ENCODE measurements around the gene ETDC. TPM values are rescaled to one million over a fixed set of nuclear protein-coding genes. Genes with fewer than 3 reads are reported as not detected.
"Not testable (repeated sequence)": the region's sequence is repeated elsewhere in the genome, so short reads cannot be mapped to it uniquely, and the experiment has no call there.

The ETDC gene
- total RNA-seq, 1 donor from 2014 or later = not detected

DNA sequence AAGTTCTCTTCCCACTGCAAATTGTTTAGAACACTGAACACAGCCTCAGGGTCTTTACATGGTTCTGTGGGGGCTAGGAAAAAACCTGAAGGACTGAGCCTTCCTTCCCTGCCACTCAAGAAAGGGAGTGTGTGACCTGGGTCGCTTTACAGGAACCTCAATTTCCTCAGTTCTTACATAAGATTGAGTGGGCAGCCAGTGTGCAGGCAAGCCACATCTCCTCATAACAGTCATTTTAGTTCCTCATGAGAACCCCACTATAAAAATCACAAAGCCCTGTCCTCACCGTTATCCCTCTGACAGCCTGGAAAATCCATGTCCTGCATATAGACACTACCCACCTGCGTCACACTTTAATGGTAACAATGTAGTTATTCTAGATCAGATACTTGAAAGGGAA lies 2.1 kb upstream of the ETDC start:
- Mint-ChIP-seq H3K36me3 (ENCODE audit: low read depth) (no peaks in the 10 kb centered on the region), H3K27ac (ENCODE audit: unreplicated experiment) (no peak overlapping the region), H3K27me3 (ENCODE audit: low read depth) (no peaks in the 10 kb centered on the region), H3K4me1 (ENCODE audit: low read depth) (no peaks in the 10 kb centered on the region), H3K4me3 (ENCODE audit: unreplicated experiment) (no peak overlapping the region), H3K9me3 (ENCODE audit: low read depth) (peaks cover 13% of the 10 kb centered on the region)
- DNase-seq (ENCODE audit: low spot score) = no peak
- TF ChIP-seq, protein P1, sequence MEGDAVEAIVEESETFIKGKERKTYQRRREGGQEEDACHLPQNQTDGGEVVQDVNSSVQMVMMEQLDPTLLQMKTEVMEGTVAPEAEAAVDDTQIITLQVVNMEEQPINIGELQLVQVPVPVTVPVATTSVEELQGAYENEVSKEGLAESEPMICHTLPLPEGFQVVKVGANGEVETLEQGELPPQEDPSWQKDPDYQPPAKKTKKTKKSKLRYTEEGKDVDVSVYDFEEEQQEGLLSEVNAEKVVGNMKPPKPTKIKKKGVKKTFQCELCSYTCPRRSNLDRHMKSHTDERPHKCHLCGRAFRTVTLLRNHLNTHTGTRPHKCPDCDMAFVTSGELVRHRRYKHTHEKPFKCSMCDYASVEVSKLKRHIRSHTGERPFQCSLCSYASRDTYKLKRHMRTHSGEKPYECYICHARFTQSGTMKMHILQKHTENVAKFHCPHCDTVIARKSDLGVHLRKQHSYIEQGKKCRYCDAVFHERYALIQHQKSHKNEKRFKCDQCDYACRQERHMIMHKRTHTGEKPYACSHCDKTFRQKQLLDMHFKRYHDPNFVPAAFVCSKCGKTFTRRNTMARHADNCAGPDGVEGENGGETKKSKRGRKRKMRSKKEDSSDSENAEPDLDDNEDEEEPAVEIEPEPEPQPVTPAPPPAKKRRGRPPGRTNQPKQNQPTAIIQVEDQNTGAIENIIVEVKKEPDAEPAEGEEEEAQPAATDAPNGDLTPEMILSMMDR (IDR thresholded peaks at IDR 0.05) = no peak

DNA sequence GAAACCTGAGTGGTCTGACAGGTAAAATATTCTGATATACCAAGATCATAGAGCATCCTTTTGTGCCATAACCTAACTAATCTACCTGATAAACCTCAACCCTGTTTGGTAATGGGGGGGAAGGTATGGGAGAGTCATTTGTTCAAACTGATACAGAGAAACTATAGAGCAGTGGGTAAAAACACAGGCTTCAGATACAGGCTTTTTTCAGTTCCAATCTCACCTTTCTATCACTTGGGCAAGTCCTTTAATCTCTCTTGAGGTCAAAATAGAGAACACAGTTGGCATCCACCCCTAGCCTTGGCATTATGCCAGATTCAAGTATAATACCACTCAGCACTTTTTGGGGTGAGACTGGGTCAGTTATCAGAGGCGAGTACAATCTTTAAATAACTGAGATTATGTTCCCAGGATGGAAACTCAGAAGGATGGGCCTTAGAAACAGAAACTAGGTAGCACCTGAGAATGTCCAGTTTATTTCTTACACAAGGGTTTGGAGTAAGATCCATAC lies 880 bp upstream of the ETDC start:
- no peak for DNase-seq (ENCODE audit: low spot score)
- H3K9me3 Mint-ChIP-seq (ENCODE audit: low read depth) = peaks cover 24% of the 10 kb centered on the region
- H3K27ac Mint-ChIP-seq (ENCODE audit: unreplicated experiment) = no peak overlapping the region
- TF ChIP-seq, protein P1 (IDR thresholded peaks at IDR 0.05) = no peak
- H3K4me3 Mint-ChIP-seq (ENCODE audit: unreplicated experiment) = no peak overlapping the region
- no peaks in the 10 kb centered on the region for H3K4me1 Mint-ChIP-seq (ENCODE audit: low read depth)
- no peaks in the 10 kb centered on the region for H3K36me3 Mint-ChIP-seq (ENCODE audit: low read depth)
- no peaks in the 10 kb centered on the region for H3K27me3 Mint-ChIP-seq (ENCODE audit: low read depth)

DNA sequence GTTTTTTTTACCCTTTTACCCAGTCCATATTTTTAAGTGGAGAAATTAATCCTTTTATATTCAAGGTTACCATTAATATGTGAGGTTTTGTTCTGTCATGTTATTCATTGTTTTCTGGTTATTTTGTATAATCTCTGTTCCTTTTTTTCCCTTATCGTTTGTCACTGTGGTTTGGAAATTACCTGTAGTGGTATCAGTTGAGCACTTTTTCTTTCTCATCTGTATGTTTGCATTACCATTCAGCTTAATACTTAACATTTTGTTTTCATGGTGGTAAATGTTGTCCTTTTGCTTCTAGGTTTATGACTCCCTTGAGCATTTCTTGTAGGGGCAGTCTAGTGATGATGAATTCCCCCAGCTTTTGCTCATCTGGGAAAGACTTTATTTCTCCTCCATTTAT lies 6.6 kb downstream of the ETDC start:
- Mint-ChIP-seq H3K4me1 (ENCODE audit: low read depth) (no peaks in the 10 kb centered on the region), H3K27me3 (ENCODE audit: low read depth) (no peaks in the 10 kb centered on the region), H3K4me3 (ENCODE audit: unreplicated experiment) (no peak overlapping the region), H3K9me3 (ENCODE audit: low read depth) (peaks cover 60% of the 10 kb centered on the region), H3K27ac (ENCODE audit: unreplicated experiment) (no peak overlapping the region), H3K36me3 (ENCODE audit: low read depth) (peaks cover 10% of the 10 kb centered on the region)
- TF ChIP-seq, protein P1 (IDR thresholded peaks at IDR 0.05) = no peak
- DNase-seq (ENCODE audit: low spot score) = no peak

DNA sequence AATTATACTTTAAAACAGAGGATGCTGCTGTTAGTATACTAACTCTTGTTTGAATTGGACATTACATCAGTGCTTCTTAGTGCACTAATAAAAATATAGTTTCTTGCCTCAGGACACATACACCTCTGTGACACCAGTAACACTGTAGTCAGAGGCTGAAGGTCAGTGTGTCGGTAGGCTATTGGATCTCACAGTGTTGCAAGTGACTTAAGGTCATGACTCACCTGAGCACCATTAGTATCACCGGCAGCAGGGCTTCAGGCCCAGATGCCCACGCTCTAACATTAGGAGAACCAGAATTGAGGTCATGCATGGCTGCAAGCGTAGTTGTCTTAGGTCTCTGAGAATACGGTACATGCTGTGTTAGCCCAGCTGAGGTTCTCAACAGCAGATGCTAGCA lies 15.2 kb downstream of the ETDC start:
- H3K4me1 Mint-ChIP-seq (ENCODE audit: low read depth) = peaks cover 2% of the 10 kb centered on the region
- peaks cover 4% of the 10 kb centered on the region for H3K36me3 Mint-ChIP-seq (ENCODE audit: low read depth)
- H3K27ac Mint-ChIP-seq (ENCODE audit: unreplicated experiment) = no peak overlapping the region

DNA sequence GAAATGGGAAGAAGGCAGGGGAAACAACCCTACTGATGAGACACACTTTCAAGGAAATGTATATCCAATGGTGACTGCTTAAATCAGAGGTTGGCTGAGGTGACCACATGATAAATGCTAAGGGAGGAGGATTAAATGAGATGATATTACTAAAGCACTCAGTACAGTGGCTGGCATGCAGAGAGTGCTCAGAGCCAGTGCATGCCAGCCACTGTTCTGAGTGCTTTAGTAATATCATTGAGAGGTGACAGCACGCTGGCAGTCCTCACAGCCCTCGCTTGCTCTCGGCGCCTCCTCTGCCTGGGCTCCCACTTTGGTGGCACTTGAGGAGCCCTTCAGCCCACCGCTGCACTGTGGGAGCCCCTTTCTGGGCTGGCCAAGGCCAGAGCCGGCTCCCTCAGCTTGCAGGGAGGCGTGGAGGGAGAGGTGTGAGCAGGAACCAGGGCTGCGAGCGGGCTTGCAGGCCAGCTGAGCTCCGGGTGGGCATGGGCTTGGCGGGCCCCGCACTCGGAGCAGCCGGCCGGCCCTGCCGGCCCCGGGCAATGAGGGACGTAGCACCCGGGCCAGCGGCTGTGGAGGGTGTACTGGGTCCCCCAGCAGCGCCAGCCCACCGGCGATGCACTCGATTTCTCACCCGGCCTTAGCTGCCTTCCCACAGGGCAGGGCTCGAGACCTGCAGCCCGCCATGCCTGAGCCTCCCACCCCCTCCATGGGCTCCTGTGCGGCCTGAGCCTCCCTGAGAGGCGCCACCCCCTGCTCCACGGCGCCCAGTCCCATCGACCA lies 15.9 kb downstream of the ETDC start:
- not testable (repeated sequence) for H3K27me3 Mint-ChIP-seq (ENCODE audit: low read depth); H3K4me1 Mint-ChIP-seq (ENCODE audit: low read depth); H3K4me3 Mint-ChIP-seq (ENCODE audit: unreplicated experiment); H3K36me3 Mint-ChIP-seq (ENCODE audit: low read depth); H3K27ac Mint-ChIP-seq (ENCODE audit: unreplicated experiment); DNase-seq (ENCODE audit: low spot score)
- H3K9me3 Mint-ChIP-seq (ENCODE audit: low read depth) = peaks cover 20% of the 10 kb centered on the region

More for the DNA sequence above, 15.2 kb downstream of the ETDC start:
- TF ChIP-seq, protein P1 (IDR thresholded peaks at IDR 0.05) = no peak
- Mint-ChIP-seq H3K4me3 (ENCODE audit: unreplicated experiment) (no peak overlapping the region), H3K27me3 (ENCODE audit: low read depth) (no peaks in the 10 kb centered on the region), H3K9me3 (ENCODE audit: low read depth) (peaks cover 20% of the 10 kb centered on the region)
- DNase-seq (ENCODE audit: low spot score) = no peak

DNA sequence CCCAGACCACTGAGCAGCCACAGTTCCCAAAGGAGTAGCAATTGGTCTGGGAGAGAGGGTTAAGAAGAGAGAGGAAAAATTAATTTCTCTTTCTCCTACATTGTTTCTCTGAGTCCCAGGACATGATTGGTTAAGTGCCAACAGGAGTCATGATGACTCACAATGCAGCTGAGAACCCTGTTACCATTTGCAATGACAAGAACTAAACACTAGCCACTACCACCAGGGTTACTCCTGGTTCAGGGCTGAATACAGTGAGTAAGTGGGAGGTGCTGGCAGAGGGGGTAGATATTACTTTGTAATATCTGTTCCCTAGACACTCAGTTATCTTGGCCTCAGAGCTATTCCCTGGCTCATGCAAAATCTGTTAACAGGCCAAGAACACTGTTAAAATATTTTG lies 18.0 kb downstream of the ETDC start:
- H3K27ac Mint-ChIP-seq (ENCODE audit: unreplicated experiment) = no peak overlapping the region
- no peaks in the 10 kb centered on the region for H3K27me3 Mint-ChIP-seq (ENCODE audit: low read depth)
- TF ChIP-seq, protein P1 (IDR thresholded peaks at IDR 0.05) = no peak
- DNase-seq (ENCODE audit: low spot score) = no peak
- H3K9me3 Mint-ChIP-seq (ENCODE audit: low read depth) = peaks cover 10% of the 10 kb centered on the region
- H3K36me3 Mint-ChIP-seq (ENCODE audit: low read depth) = peaks cover 1% of the 10 kb centered on the region
- no peak overlapping the region for H3K4me3 Mint-ChIP-seq (ENCODE audit: unreplicated experiment)
- H3K4me1 Mint-ChIP-seq (ENCODE audit: low read depth) = peaks cover 8% of the 10 kb centered on the region
